LHCN-M2 (cell line): ENCODE results near the gene PLCD3. TPM values are rescaled to one million over a fixed set of nuclear protein-coding genes. Genes with fewer than 3 reads are reported as not detected.
A peak's percentile ranks its signal among the peaks of the same experiment; 100 is the strongest.

Experiments
- DNase-seq: peaks from one replicate; pipeline ENCODE4 v3.0.0-alpha.2; 2012; ENCODE audit warnings: low read depth
- total RNA-seq: library from RNA; depleted of rRNA; stranded (reverse); fragments of >200 nt; gene quantifications from 2 replicates; pipeline ENCODE4 v1.2.3, GENCODE V29; 2014; rRNA removed

The PLCD3 gene
- total RNA-seq, 1 experiment from 2014 or later: 146 TPM

DNA sequence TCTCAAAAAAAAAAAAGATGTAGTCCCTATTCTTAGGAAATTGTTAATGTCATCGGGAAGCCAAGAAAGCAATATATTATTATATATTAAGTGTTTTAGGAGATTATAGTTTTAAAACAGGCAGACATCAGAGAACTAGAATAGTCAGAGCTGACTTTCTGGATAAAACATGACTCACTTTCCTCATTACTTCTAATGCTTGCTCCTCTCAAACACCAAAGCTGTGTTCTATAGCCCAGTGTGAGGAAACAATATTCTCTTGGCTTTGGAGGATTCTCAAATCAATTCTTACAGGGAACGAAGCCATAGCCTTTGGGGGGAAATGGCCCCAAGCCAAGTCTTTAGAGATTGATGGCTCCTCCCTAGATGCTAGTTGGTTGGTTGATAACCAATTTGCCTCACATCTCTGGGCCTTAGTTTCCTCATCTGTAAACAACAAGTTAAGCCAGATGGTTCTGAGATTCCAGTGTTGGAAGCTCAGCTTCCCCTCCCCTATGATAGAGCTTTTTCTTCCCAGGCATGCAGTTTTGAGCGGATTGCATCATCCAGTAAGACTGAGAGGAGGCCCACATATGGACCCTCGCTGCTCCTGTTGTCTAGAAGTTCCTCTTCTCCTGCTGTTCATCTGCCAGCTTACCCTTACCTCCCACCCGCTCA is 58.8 kb downstream of the PLCD3 start:
- DNase-seq: no peak

DNA sequence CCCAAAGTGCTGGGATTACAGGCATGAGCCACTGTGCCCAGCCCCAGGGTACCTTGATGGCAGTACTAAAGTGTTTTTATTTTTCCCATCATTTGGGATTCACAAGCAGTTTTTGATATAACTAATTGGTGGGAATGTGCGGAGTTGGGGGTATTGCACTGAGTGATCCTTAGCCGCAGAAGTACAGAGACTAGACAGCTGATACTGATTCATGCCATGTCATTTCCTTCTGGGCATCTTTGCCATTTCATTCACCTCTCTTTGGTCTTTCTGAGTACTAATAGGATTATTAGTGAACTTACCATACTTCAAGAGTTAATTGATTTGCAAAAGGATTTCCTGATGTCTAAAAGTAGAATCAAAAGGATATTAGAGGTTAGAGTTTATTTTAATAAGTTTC is 61.5 kb downstream of the PLCD3 start:
- DNase-seq: peak; percentile 15

DNA sequence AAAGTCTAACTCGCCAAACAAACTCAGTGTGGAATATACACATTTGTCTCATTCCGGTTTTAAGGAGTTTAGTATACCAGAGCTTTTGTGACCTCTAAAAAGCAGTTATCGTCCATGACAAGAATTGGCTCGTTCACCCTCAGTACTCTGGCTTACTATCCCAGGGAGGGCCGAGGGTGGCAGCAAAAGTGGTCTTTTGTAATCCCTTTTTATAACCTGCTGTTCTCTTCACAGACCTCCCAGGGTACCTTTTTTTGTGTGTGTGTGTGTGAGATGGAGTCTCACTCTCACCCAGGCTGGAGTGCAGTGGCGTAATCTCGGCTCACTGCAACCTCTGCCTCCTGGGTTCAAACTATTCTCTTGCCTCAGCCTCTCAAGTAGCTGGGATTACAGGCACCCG is 62.3 kb downstream of the PLCD3 start:
- no peak for DNase-seq

DNA sequence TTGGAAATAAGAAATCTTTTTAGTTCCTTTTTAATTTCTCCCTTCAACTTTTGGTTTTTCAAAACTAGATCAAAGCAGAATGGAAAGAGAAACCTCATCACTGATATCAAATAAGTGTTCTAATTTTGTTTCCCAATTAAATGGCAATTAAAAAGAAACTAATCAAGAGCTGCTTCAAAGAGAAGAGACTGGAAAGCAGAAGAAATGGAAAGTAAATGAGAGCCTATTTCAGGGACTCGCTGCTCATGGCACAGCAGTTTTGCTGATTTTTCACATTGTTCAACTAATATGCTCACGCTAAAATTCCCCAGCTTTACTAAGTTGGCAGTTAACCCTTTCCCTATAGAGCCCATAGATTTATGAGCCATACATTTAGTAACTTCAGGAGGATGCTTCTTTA is 64.7 kb downstream of the PLCD3 start:
- DNase-seq: no peak

DNA sequence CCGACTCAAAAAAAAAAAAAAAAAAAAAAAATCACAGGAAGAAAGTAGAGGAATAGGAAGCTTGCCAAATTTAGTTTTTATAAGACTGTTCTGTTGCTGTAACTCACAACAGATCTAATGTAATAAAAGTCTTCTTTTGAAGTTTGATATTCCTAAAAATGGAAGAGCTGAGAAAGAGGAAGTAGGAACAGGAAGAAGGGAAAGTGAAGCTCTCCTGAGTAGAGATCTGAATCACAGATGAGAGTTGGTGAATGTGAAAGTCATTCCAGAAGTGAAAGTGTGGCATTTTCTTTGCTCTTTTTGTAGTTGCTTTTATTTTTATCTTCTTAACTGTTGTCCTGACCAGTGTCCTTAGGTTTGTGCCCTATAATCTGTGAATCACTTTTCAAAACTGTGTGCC is 69.1 kb downstream of the PLCD3 start:
- no peak for DNase-seq

DNA sequence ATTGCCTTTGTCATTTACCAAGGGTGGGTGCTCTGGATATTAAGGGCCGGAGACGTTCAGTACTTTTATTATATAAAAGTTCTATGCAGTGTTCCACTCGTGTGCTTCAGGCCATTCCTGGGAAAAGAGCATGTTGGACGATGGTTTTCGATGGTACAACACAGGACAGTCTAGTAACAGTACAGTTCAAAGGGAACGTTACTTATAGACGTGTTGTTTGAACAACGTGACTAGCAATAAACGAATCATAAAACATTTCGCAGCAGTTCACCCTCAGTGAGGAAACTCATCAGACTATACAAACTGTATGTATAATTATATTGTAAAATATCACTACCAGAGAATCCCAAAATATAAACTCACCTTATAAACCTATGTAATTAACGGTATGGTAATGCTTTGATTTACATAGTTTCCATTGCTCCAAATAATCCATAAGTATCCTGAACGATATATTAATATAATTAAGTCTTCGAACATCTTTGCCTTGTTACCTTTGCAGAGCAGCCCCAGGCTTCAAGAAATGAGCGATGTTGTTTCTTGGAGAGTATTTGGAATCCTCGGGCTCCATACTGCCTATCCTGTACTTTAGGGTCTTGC is 70.6 kb downstream of the PLCD3 start:
- DNase-seq: no peak

DNA sequence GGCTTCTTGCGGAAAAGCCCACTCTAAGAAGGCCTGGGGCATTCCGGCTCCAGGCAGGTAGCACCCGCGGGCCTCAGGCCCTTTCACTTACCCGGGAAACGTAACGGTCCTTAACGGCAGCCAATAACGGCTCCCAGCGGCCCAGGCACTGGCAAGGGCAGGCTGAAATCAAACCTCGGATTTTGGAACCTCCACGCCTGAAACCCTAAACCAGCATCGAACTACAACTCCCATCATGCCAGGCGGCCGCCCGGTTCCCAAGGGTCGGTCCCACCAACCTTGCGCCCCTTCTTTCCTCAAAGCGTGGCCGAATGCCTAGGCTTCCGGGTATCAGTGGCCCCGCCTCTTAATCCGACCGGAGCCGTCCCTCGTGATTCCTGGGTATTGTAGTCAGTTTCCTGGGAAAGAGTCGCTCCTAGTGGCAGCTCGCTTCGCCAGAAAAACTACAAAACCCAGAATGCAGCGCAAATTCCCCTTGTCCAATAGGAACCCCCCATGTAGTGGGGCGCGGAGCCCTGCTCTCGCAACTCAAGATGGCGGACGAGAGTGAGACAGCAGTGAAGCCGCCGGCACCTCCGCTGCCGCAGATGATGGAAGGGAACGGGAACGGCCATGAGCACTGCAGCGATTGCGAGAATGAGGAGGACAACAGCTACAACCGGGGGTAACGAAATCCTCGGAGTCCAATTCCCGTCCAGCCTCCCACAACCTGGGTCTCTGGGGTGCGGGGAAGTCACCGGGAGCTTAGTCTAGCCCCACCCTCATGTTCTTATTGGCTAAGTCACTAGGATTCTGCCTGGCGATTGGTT is 71.3 kb downstream of the PLCD3 start, which contains the start of gene NMT1:
TSS of gene NMT1 (plus strand) at position 521 of the 809 bp plus-strand sequence. CDS start at position 534, 13 bp downstream.
- DNase-seq: peak; percentile 100

DNA sequence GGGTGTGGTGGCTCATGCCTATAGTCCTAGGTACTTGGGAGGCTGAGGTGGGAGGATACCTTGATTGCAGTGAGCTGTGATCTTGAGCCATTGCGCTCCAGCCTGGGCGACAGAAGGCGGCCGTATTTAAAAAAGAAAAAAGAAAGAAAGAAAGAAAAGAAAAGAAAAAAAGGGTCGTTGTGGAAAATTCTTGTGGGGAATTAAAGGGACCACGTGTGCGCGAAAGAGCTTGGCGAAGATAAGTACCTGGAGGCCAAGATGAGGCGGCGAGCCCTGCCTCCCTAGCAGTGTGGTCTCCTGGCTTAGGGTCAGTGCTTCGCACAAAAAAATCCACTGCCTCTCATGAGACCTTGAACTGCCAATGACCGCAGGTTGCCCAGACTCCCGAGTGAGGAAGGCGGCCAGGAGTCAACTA is 71.9 kb downstream of the PLCD3 start:
- DNase-seq: no peak

Other genes starting within 250 kb of the PLCD3 start
- 106 and 107 TPM in 2 replicates for gene EFTUD2, start 233.1 kb downstream of the PLCD3 start, total RNA-seq
- 0.29 TPM in 1 of 2 replicates, not detected in the other for gene GFAP, start 217.0 kb downstream of the PLCD3 start, total RNA-seq
- gene KIF18B, start 184.7 kb downstream of the PLCD3 start, total RNA-seq: 12.1 and 14.7 TPM in 2 replicates
- 2.5 and 2.8 TPM in 2 replicates for gene C1QL1, start 164.2 kb downstream of the PLCD3 start, total RNA-seq
- 72.7 and 87.9 TPM in 2 replicates for gene DCAKD, start 80.9 kb downstream of the PLCD3 start, total RNA-seq
- 80.8 and 89.8 TPM in 2 replicates for gene NMT1, start 71.2 kb downstream of the PLCD3 start, total RNA-seq
- 3.1 and 4.4 TPM in 2 replicates for gene ACBD4, start 3.2 kb upstream of the PLCD3 start, total RNA-seq
- 7.2 and 11.1 TPM in 2 replicates for gene HEXIM1, start 16.0 kb upstream of the PLCD3 start, total RNA-seq
- gene HEXIM2, start 29.4 kb upstream of the PLCD3 start, total RNA-seq: 5.0 and 11.6 TPM in 2 replicates
- 19.8 and 29.0 TPM in 2 replicates for gene FMNL1, start 89.4 kb upstream of the PLCD3 start, total RNA-seq
- 0.11 TPM in 1 of 2 replicates, not detected in the other for gene SPATA32, start 129.6 kb upstream of the PLCD3 start, total RNA-seq
- gene MAP3K14, start 184.5 kb upstream of the PLCD3 start, total RNA-seq: 5.8 and 6.2 TPM in 2 replicates